Immature natural killer cell (primary cell): Measurements from ENCODE around the gene EOLA1. TPM values are rescaled to one million over a fixed set of nuclear protein-coding genes. Genes with fewer than 3 reads are reported as not detected.

ENCODE experiments used
- DNase-seq, 3 donors: peaks; one replicate each; pipeline ENCODE4 v3.0.0; 2022; ENCODE audit warnings: mixed read lengths in 1 of 3
- H3K27ac Mint-ChIP-seq, 6 donors: one replicate each; pipeline ENCODE4 v1.8.0; 2020; ENCODE audit warnings: mixed read lengths in 6 of 6, mild to moderate bottlenecking in 5 of 6, inconsistent platforms in 4 of 6, moderate library complexity in 3 of 6
- H3K27me3 Mint-ChIP-seq, 3 donors: one replicate each; pipeline ENCODE4 v1.8.0; 2020 to 2021; ENCODE audit warnings: low read depth in 3 of 3, mild to moderate bottlenecking in 3 of 3, mixed read lengths in 3 of 3, moderate library complexity in 3 of 3, inconsistent platforms in 1 of 3
- H3K36me3 Mint-ChIP-seq, 3 donors: one replicate each; pipeline ENCODE4 v1.8.0; 2020; ENCODE audit warnings: mixed read lengths in 3 of 3, inconsistent platforms in 2 of 3, mild to moderate bottlenecking in 2 of 3
- H3K4me1 Mint-ChIP-seq, 2 donors: one replicate each; pipeline ENCODE4 v1.8.0; 2020; ENCODE audit warnings: inconsistent platforms in 2 of 2, mild to moderate bottlenecking in 2 of 2, mixed read lengths in 2 of 2, moderate library complexity in 1 of 2
- H3K4me3 Mint-ChIP-seq, 5 donors: one replicate each; pipeline ENCODE4 v1.8.0; 2020; ENCODE audit warnings: mild to moderate bottlenecking in 5 of 5, mixed read lengths in 5 of 5, inconsistent platforms in 3 of 5, moderate library complexity in 3 of 5
- H3K9me3 Mint-ChIP-seq, 6 donors: one replicate each; pipeline ENCODE4 v1.8.0; 2020; ENCODE audit warnings: mild to moderate bottlenecking in 6 of 6, mixed read lengths in 6 of 6, inconsistent platforms in 4 of 6, moderate library complexity in 3 of 6
- polyA plus RNA-seq, 3 donors: library from polyadenylated mRNA; unstranded; fragments of 300-500 nt; fragmentation: Illumina TruSeq; gene quantifications; one replicate each; pipeline ENCODE4 v1.2.3, GENCODE V29; 2021

Gene EOLA1
- polyA plus RNA-seq, 3 donors from 2014 or later = 39.9 to 58.6 (median 45.7) TPM

DNA sequence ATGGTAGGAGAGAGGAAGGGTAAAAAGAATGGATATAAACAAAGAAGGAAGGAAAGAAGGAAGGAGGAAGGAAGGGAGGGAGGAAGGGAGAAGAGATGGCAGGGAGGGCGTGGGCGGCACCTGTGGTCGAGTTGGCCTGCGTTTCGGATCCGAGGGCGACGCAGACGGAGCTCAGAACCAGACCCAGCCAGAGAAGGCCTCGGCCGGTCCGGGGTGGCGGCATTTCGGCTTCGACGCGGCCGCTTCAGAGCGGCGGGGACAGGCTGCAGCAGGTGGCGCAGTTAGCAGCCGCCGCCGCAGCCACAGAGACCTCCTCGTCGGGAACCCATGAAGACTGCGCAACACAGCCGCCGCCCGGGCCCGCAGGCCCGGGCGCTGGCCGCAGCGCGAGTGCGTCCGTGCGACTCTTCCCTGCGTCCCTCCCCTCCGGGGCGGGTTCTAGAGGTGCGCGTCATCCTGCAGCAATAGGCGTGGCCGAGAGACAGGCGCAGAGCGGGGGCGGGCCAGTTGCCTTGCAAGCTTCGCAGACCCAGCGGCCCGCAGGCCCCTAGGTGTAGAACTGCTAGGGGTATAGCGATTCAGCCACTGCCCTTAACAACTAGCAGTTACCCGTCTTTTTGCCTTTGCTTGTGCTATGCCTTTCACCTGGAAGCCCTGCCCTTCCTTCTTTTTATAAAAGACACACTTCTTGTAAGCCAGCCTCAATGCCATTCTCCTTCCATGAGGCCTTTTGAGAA is 35.7 kb upstream of the EOLA1 start, which contains the start of gene IDS:
Gene IDS, minus strand, starts transcription at position 392 of the 737 bp plus-strand sequence. Its CDS starts 169 bp downstream, at position 223.
- peaks cover 0 to 5% (median 2%) of the 10 kb centered on the region in 3 donors for H3K36me3 Mint-ChIP-seq
- peak; percentile 86 to 91 (median 91) for DNase-seq
- peaks cover 14 to 26% (median 22%) of the 10 kb centered on the region in 3 donors for H3K27me3 Mint-ChIP-seq
- H3K27ac Mint-ChIP-seq = peak within 1 kb of the TSS; percentile 98 to 100 (median 100)
- H3K4me3 Mint-ChIP-seq = peak within 1 kb of the TSS; percentile 91 to 99 (median 97)
- H3K4me1 Mint-ChIP-seq = peaks cover 47% of the 10 kb centered on the region in 2 donors
- no peaks in the 10 kb centered on the region for H3K9me3 Mint-ChIP-seq

DNA sequence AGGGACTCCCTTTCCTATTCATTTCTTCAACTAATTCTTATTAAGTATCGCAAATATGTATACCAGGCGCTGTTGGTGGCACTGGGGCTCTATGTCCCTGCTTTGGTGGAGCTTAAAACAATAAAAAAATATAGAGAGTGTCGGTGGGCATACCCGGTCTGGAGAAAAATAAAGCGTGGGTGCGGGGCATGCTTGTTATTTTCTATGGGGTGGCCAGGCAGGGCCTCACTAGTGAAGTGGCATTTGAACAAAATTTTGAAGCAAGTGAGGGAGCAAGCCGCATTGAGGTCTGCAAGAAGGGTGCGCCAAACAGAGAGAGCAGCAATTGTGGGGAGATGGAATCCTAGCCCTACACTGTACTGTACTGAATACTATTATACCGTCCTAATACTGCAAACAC is 35.1 kb upstream of the EOLA1 start:
- Mint-ChIP-seq H3K27me3 (peaks cover 14 to 22% (median 22%) of the 10 kb centered on the region in 3 donors), H3K27ac (peak overlapping the region; percentile 86 to 100 (median 98)), H3K4me3 (peak overlapping the region; percentile 91 to 99 (median 97)), H3K9me3 (no peaks in the 10 kb centered on the region), H3K36me3 (no peaks in the 10 kb centered on the region), H3K4me1 (peaks cover 46 to 47% of the 10 kb centered on the region in 2 donors)
- no peak for DNase-seq

DNA sequence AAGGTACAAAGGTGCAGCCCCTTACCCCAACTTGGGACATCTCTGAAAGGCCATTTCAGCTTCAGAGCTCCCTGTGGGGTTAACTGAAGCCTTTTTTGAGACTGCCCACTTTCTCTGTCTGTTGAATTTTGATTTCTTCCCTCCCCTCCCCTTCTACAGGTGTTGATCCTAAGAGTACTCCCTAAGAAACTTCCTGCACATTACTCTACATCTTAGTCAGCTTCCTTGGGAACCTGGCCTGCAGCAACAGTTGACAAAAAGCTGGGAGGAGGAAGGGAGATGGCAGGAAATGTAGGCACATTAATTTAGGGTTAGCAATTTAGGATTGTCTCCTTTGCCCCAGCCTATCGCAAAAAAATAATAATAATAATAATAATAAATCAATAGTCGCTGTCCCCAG is 34.5 kb upstream of the EOLA1 start:
- H3K27me3 Mint-ChIP-seq = peaks cover 14 to 22% (median 21%) of the 10 kb centered on the region in 3 donors
- no peak for DNase-seq
- H3K4me3 Mint-ChIP-seq = no peak overlapping the region
- peaks cover 42% of the 10 kb centered on the region in 2 donors for H3K4me1 Mint-ChIP-seq
- no peaks in the 10 kb centered on the region for H3K9me3 Mint-ChIP-seq
- peak overlapping the region in 5 of 6 donors; percentile 62 to 99 (median 94) for H3K27ac Mint-ChIP-seq
- no peaks in the 10 kb centered on the region for H3K36me3 Mint-ChIP-seq

DNA sequence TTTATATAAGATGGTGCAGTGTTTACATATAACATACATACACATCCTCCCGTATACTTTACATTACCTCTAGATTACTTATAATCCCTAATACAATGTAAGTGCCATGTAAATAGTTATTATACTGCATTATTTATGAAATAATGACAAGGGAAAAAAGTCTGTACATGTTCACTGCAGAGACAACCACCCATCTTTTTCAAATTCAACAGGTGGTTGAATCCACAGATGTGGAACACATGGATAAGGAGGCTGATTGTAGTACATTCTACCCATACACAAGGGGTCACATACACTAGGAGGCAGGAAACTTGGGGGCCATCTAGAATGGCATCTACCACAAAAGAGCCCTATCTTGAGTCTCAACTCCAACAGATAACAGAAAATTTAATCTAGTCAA is 32.3 kb upstream of the EOLA1 start:
- peaks cover 8 to 14% (median 13%) of the 10 kb centered on the region in 3 donors for H3K27me3 Mint-ChIP-seq
- no peaks in the 10 kb centered on the region for H3K9me3 Mint-ChIP-seq
- H3K27ac Mint-ChIP-seq = peak overlapping the region in 1 of 6 donors; percentile 40
- H3K36me3 Mint-ChIP-seq = no peaks in the 10 kb centered on the region
- H3K4me1 Mint-ChIP-seq = peaks cover 42% of the 10 kb centered on the region in 2 donors
- DNase-seq = no peak
- no peak overlapping the region for H3K4me3 Mint-ChIP-seq

DNA sequence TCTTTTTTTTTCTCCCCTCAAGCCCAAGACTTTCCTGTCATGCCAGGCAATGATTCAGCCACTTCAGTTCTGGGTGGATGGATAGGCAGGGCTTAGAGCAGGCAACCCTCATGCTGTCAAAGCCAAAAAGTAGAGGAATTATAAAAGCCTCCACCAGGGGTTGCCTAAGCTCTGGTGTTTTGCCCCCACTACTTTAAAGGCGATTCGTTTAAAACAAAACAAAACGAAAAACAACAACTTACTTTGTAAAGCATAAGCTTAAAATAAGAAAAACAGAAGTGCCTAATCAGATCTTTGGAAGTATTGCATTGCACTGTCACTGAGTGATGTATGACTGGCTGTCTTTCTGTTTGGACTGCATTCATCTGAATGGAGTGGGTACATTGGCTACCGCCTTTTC is 30.4 kb upstream of the EOLA1 start:
- Mint-ChIP-seq H3K36me3 (no peaks in the 10 kb centered on the region), H3K9me3 (no peaks in the 10 kb centered on the region), H3K27ac (peak overlapping the region in 3 of 6 donors; percentile 13 to 68 (median 42)), H3K4me1 (peaks cover 48 to 51% of the 10 kb centered on the region in 2 donors), H3K27me3 (peaks cover 2 to 4% (median 2%) of the 10 kb centered on the region in 3 donors), H3K4me3 (no peak overlapping the region)
- DNase-seq = no peak

DNA sequence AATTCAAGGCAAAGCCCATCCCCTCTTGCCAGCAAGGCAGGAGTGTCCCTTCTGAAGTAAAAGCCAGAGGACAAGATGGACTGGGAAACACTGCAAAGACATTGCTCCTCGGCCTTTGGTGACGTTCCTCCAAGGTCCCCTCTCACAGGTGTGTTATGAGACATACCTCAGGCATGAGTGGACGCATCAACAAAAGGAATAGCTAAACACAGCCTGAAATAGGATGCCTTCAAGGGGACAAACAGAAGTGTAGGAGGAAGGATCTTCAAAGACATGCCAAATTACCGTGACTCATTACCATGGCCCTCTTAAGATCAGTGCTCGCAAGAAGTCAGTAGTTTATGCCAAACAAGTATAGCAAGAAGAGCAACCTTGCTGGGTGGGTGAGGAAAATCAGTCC is 29.7 kb upstream of the EOLA1 start:
- no peak for DNase-seq
- no peaks in the 10 kb centered on the region for H3K9me3 Mint-ChIP-seq
- no peak overlapping the region for H3K4me3 Mint-ChIP-seq
- no peaks in the 10 kb centered on the region for H3K36me3 Mint-ChIP-seq
- peaks cover 50 to 52% of the 10 kb centered on the region in 2 donors for H3K4me1 Mint-ChIP-seq
- peaks cover 4 to 7% (median 5%) of the 10 kb centered on the region in 3 donors for H3K27me3 Mint-ChIP-seq
- peak overlapping the region in 2 of 6 donors; percentile 51 to 94 for H3K27ac Mint-ChIP-seq

DNA sequence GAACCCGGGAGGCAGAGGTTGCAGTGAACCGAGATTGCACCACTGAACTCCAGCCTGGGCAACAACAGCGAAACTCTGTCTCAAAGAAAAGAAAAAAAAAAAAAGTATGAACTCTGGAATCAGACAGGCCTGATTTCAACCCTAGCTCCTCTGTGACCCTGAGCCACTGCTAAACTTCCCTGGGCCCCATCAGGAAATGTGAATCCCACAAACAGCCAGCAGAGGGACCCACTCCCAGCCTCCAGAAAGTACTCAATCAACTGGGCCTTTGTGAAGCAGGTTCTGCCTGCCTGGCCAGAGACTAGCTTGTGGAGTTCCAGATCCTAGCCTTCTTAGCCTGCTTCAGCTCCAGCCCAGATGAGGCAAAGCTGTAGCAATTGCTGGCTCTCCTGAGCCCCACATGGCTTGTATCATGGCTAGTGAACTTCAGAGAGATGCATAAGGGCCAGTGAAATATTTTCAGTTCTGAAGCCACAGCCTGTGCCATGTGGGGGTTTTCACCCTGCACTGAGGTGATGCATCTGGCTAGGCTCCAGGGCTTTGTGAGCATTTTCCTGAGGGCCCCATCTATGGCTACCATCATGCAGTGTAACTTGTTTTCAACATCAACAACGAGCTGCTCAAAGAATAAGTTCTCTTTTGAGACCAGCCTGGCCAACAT is 28.5 kb upstream of the EOLA1 start:
- H3K4me3 Mint-ChIP-seq = peak overlapping the region; percentile 60 to 75 (median 71)
- H3K4me1 Mint-ChIP-seq = peaks cover 57 to 61% of the 10 kb centered on the region in 2 donors
- no peaks in the 10 kb centered on the region for H3K9me3 Mint-ChIP-seq
- H3K27ac Mint-ChIP-seq = peak overlapping the region; percentile 91 to 95 (median 94)
- DNase-seq = peak; percentile 62 to 69 (median 67)
- H3K36me3 Mint-ChIP-seq = peaks cover 0 to 3% (median 0%) of the 10 kb centered on the region in 3 donors
- H3K27me3 Mint-ChIP-seq = peaks cover 4 to 9% (median 5%) of the 10 kb centered on the region in 3 donors

DNA sequence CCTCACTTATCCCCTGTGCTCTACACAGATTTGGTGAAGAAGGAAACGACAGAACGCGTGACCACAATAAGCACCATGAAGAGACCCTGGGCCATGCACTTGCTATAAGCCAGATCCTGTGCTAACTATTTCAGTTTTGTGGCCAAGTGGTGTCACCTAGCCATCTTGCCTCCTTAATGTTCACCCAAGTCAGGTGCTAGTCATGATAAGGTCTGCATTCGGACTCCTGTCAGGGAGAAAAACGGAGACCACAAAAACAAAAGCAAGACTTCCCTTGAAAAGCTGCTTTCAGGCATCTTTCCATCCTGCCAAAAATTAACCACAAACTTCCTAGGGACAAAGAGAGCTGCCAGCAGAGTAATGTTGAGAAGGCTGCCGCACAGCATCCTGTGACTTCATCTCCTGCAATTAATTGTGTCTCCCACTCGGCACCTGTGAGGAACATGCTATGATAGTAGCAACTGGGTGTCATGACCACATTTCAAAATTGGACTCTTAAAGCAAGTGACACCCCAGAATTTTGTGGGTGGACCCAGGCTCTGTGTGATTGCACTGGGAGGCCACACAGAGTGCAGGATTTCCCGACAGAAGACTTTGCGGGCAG is 26.9 kb upstream of the EOLA1 start:
- H3K27ac Mint-ChIP-seq = peak overlapping the region; percentile 94 to 96 (median 95)
- no peaks in the 10 kb centered on the region for H3K9me3 Mint-ChIP-seq
- DNase-seq = peak; percentile 69 to 75 (median 74)
- peaks cover 61 to 64% of the 10 kb centered on the region in 2 donors for H3K4me1 Mint-ChIP-seq
- peak overlapping the region; percentile 47 to 74 (median 66) for H3K4me3 Mint-ChIP-seq
- H3K36me3 Mint-ChIP-seq = peaks cover 0 to 3% (median 0%) of the 10 kb centered on the region in 3 donors
- peaks cover 3 to 9% (median 4%) of the 10 kb centered on the region in 3 donors for H3K27me3 Mint-ChIP-seq

DNA sequence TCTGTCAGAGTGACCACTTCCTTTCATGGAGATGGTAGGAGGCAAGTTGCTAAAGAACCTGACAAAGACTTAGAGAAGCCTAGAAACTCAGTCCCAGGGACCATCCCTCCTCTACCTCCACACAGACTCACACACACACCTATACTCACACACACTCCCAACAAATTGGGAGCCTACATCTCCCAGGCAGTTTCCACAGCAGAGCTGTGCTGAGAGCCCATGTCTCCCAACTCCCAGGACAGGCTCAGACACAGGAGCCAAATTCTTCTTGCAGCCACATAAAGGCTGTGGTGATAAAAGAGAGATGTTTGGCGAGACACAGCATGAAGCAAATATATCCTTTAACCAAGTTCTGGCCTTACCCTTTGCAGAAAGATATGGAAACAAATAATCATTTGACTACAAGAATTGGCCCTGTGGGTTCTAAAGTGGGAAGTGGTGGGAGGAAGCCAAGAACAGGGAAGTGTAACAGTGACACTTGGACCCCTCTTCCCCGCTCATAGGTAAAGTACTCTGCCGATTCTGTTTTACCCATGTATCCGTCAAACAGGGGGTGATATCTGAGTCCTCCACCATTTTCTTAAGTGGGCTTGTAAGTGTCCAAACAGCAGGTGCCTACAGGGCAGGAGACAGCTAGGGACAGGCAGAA is 24.7 kb upstream of the EOLA1 start:
- peaks cover 0 to 3% (median 0%) of the 10 kb centered on the region in 3 donors for H3K36me3 Mint-ChIP-seq
- H3K4me3 Mint-ChIP-seq = peak overlapping the region; percentile 3 to 62 (median 27)
- peaks cover 3 to 9% (median 4%) of the 10 kb centered on the region in 3 donors for H3K27me3 Mint-ChIP-seq
- no peak for DNase-seq
- H3K27ac Mint-ChIP-seq = peak overlapping the region; percentile 80 to 96 (median 94)
- peaks cover 66 to 68% of the 10 kb centered on the region in 2 donors for H3K4me1 Mint-ChIP-seq
- no peaks in the 10 kb centered on the region for H3K9me3 Mint-ChIP-seq

DNA sequence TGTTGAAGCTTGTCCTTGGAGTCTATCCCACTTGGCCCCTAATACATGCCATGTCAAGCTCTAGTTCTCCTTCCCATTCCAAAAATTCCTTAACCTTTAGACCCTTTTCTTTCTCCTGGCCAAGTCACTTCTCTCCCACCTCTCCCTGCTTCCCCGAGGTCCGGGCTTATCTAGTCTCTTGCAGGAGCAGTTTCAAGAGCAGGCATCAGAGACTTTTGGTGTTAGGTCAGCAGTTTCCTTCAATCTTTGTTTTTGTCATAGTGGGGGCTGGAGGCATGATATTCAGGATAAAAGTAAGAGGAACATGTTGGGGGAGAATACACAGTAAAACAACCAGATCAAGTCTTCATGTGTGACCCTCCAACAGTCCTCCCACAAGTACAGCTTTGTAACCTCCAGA is 24.2 kb upstream of the EOLA1 start:
- Mint-ChIP-seq H3K9me3 (no peaks in the 10 kb centered on the region), H3K4me1 (peaks cover 67 to 71% of the 10 kb centered on the region in 2 donors), H3K27me3 (peaks cover 3 to 13% (median 4%) of the 10 kb centered on the region in 3 donors), H3K36me3 (peaks cover 0 to 3% (median 0%) of the 10 kb centered on the region in 3 donors), H3K27ac (peak overlapping the region in 5 of 6 donors; percentile 22 to 95 (median 88)), H3K4me3 (no peak overlapping the region)
- no peak for DNase-seq

DNA sequence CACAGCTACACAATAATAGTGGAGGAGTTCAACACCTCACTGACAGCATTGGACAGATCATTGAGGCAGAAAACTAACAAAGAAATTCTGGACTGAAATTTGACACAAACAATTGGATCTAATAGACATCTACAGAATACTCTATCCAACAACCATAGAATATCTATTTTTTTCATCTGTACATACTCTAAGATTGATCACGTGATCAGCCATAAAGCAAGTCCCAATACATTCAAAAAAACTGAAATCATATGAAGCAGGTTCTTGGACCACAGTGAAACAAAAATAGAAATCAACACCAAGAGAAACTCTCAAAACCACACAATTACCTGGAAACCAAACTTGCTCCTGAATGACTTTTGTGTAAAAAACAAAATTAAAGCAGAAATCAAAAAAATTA is 23.5 kb upstream of the EOLA1 start:
- H3K4me3 Mint-ChIP-seq = no peak overlapping the region
- no peaks in the 10 kb centered on the region for H3K9me3 Mint-ChIP-seq
- peaks cover 68 to 69% of the 10 kb centered on the region in 2 donors for H3K4me1 Mint-ChIP-seq
- peak overlapping the region in 2 of 6 donors; percentile 35 to 95 for H3K27ac Mint-ChIP-seq
- no peak for DNase-seq
- H3K36me3 Mint-ChIP-seq = peaks cover 0 to 3% (median 0%) of the 10 kb centered on the region in 3 donors
- peaks cover 3 to 13% (median 6%) of the 10 kb centered on the region in 3 donors for H3K27me3 Mint-ChIP-seq

DNA sequence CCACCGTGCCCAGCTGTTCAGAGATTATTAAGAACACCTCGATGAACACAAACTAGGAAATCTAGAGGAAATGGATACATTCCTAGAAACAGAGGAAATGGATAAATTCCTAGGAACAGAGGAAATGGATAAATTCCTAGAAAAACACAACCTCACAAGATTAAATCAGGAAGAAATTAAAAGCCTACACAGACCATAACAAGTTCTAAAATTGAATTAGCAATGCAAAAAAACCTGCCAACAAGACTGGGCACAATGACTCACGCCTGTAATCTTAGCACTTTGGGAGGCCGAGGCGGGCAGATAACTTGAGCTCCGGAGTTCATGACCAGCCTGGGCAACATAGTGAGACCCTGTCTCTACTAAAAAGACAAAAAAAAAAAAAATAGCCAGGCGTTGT is 22.6 kb upstream of the EOLA1 start:
- no peaks in the 10 kb centered on the region for H3K9me3 Mint-ChIP-seq
- H3K27me3 Mint-ChIP-seq = peaks cover 3 to 13% (median 6%) of the 10 kb centered on the region in 3 donors
- DNase-seq = no peak
- H3K4me3 Mint-ChIP-seq = peak overlapping the region in 1 of 5 donors; percentile 36
- H3K36me3 Mint-ChIP-seq = peaks cover 0 to 3% (median 0%) of the 10 kb centered on the region in 3 donors
- H3K4me1 Mint-ChIP-seq = peaks cover 68 to 70% of the 10 kb centered on the region in 2 donors
- H3K27ac Mint-ChIP-seq = peak overlapping the region in 2 of 6 donors; percentile 38 to 48
